ENCODE results near the gene FAM53B.

DNA sequence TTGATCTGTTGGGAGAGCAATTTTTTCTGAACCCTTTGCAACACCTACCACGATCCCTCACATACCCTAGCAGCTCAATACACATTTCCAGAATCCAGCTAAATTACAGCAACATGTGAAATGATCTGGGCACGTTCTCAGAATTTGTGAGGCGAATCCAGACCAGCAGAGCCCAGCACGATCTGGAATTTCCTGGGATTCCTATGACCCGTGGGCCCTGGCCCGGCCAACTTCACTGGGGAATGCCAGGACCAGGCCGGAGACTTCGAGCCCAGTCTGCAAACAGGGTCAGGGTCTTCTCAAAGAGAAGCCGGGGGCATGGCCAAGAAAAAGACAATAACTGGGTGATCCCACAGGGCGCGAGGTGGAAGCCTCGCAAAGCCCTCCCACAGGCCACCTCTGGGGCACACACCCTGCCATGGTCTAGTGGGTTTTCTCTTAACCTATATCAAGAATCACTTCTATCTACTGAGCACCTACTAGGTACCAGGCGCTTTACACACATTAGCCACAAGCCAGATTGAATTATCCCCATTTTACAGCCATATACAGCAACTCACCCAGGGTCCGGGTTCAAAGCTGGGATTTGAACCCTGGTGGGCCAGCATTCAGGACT lies 33.8 kb downstream of the FAM53B start:
- TF ChIP-seq, protein P1, sequence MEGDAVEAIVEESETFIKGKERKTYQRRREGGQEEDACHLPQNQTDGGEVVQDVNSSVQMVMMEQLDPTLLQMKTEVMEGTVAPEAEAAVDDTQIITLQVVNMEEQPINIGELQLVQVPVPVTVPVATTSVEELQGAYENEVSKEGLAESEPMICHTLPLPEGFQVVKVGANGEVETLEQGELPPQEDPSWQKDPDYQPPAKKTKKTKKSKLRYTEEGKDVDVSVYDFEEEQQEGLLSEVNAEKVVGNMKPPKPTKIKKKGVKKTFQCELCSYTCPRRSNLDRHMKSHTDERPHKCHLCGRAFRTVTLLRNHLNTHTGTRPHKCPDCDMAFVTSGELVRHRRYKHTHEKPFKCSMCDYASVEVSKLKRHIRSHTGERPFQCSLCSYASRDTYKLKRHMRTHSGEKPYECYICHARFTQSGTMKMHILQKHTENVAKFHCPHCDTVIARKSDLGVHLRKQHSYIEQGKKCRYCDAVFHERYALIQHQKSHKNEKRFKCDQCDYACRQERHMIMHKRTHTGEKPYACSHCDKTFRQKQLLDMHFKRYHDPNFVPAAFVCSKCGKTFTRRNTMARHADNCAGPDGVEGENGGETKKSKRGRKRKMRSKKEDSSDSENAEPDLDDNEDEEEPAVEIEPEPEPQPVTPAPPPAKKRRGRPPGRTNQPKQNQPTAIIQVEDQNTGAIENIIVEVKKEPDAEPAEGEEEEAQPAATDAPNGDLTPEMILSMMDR (tag by site-specific recombination; IDR thresholded peaks at IDR 0.05), result no peak
- TF ChIP-seq AEBP2 (tag by site-specific recombination; IDR thresholded peaks at IDR 0.05; ENCODE audit: borderline replicate concordance) (no peak), ZNF677 (tag by site-specific recombination; IDR thresholded peaks at IDR 0.05) (no peak), TCF7L2 (IDR thresholded peaks at IDR 0.05; ENCODE audit: borderline replicate concordance, low read depth, low read length) (no peak), GLIS1 (tag by site-specific recombination; IDR thresholded peaks at IDR 0.05) (no peak)
